GM19043 (cell line): Measurements from ENCODE around the gene NDUFS5.
"Not testable (repeated sequence)": the region's sequence is repeated elsewhere in the genome, so short reads cannot be mapped to it uniquely, and the experiment has no call there.

Experiments used
- ATAC-seq: cut with Tn5 transposase; IDR thresholded peaks from one replicate; pipeline ENCODE4 v1.9.1; 2021; ENCODE audit warnings: low read depth; ENCODE audit not compliant: unreplicated experiment

NDUFS5 gene

DNA sequence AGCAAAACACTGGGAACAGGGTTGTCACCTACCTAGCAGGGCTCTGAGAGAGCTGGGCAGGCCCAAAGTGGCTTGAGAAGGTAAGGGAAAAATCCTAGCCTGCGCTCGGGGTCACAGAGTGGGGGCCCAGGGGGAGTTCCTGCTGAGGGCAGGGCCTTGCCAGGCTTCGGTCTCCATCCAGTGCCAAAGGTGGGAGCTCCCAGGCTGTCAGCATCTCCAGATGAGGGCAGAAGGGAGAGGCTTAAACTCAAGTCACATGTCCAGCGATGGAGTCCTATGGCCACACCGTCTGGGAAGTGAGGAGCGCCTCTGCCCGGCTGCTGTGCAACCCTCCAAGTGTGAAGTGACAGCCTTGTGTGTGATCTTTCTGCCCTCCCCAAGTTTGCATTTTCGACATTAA is 11.2 kb upstream of the NDUFS5 start:
- ATAC-seq, result not testable (repeated sequence)

DNA sequence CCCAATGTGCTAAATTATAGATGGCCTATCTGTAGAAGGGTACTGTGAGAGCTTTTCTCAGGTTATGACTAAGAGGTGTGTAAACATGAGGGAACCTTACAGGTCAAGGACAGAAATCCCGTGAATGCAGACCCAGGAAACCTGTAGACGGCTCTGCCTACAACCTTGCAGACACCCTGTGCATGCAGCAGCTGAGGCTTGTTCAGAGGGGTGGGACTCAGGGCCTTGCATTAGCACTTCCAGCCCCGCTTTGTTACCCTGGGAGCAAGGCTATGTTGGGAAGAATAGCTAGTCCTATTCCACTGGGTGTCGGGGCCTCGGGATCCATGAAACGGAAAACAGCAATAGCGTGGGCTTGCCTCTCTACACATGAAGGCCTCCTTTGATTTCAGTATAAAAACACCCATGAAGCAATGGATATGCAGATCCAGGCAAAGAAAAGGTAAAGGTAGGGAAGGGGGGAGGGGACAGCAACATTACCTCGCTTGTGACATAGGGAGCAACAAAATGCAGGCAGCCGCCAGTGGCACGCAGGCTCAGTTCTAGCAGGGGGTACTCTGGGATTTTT is 9.5 kb upstream of the NDUFS5 start:
- ATAC-seq, result no peak

DNA sequence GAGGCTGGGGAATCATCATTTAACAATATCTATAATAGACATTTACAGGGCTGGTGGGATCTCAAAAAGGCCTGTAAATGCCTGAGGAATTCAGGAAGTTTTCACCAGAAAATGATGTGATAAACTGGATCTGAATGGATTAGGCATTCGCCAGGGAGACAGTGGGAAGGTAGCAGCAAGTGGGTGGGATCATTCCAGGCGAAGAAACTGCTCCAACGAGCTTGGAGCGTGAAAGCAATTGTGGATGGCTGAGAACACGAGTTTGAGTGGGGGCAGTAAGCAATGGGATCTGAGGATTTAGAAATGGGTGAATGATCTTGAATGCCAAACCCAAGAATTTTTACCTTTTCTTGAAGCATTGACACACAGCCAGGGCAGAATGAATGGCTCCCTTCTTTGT is 8.9 kb upstream of the NDUFS5 start:
- ATAC-seq, result no peak

- ATAC-seq, result not testable (repeated sequence)
Measured at GRCh38 chr1:39020494-39020893, 5.7 kb upstream of the NDUFS5 start.

- no peak for ATAC-seq
Measured at GRCh38 chr1:39021426-39021825, 4.7 kb upstream of the NDUFS5 start.

- no peak for ATAC-seq
Measured at GRCh38 chr1:39023140-39023539, 3.0 kb upstream of the NDUFS5 start.

- ATAC-seq, result no peak
Measured at GRCh38 chr1:39026866-39027507, 837 bp downstream of the NDUFS5 start.

- no peak for ATAC-seq
Measured at GRCh38 chr1:39034114-39034654, 8.0 kb downstream of the NDUFS5 start.

GRCh38 chr1:39036678-39037077 is 10.5 kb downstream of the NDUFS5 start:
- ATAC-seq, result no peak

- ATAC-seq, result no peak
Measured at GRCh38 chr1:39043513-39043912, 17.4 kb downstream of the NDUFS5 start.

GRCh38 chr1:39044762-39045161 is 18.6 kb downstream of the NDUFS5 start:
- ATAC-seq, result no peak

- ATAC-seq, result no peak
Measured at GRCh38 chr1:39045231-39045630, 19.1 kb downstream of the NDUFS5 start.

- ATAC-seq, result no peak
Measured at GRCh38 chr1:39046613-39047210, 20.6 kb downstream of the NDUFS5 start.

DNA sequence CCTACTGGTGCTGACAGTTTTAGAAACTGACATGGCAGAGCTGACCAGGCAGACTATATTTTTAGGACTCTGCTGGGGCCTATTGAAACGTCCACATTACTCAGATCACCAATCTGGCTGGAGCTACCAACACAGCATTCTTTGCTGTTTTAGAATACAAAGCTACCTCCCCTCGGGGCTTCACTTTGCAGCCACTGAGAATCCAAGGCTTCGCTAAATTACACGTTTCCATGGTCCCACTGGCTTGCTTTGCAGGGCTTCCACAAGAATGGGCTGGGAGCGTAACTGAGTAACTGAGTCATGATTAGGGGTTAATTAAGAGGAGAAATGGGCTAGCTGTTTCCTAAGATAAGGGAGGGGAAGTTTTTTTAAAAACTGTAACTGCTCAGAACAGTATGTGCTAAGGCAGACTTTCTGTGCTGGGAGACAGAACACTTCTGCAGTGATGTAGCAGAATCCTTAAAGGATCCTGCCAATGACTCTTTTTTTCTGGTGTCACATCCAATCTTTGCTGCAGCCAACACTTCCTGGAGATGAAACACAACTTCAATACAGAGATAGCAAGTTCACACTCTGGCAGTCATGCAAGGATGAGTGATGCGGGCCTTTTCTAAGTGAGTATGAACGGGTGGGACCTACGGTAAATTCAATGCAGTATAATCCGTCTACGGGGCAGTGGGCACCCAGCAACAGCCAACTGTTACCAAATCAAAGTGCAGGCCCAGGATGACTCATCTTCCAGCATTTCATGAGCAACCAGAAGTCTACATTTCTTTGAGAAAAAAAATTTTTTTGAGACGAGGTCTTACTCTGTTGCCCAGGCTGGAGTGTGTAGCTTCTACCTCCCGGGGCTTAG is 21.5 kb downstream of the NDUFS5 start:
- no peak for ATAC-seq

DNA sequence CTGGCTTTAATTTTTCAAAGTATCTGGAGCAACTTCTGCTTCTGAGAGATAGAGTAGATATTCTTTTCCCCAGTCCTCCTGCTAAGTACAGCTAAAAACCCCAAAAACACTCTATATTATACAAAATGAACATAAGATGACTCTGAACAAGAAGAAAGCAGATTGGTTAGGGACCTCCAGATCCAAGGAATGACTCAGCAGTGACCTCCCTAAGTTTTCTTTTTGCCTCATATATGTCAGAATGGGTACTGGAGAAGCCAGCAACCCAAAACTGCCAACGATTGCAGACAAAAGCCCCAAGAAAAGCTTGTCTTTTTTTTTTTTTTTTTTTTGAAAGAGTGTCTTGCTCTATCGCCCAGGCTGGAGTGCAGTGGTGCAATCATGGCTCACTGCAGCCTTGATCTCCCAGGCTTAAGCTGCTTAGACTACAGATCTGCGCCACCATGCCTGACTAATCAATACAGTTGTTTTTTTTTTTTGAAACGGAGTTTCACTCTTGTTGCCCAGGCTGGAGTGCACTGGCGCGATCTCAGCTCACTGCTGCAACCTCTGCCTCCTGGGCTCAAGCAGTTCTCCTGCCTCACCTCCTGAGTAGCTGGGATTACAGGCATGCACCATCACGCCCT is 22.7 kb downstream of the NDUFS5 start:
- no peak for ATAC-seq

DNA sequence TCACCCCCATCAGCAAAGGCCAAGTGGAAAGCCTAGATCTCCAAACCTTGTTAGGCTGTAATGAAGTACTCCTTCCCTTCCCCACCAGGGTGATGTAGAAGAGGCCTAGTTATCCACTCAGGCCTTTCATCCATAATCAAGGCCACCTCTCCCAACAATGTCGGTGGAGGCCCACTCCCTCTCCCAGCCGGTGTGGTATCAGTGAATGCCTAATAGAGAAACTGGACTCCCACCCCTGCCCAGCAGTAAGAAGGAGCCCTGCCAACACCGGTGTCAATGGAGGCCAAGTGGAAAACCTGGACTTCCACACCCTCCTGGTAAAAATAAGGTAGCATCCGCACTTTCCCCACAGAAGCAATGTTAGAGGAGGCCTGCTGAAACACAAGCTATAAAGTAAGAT is 23.9 kb downstream of the NDUFS5 start:
- no peak for ATAC-seq

DNA sequence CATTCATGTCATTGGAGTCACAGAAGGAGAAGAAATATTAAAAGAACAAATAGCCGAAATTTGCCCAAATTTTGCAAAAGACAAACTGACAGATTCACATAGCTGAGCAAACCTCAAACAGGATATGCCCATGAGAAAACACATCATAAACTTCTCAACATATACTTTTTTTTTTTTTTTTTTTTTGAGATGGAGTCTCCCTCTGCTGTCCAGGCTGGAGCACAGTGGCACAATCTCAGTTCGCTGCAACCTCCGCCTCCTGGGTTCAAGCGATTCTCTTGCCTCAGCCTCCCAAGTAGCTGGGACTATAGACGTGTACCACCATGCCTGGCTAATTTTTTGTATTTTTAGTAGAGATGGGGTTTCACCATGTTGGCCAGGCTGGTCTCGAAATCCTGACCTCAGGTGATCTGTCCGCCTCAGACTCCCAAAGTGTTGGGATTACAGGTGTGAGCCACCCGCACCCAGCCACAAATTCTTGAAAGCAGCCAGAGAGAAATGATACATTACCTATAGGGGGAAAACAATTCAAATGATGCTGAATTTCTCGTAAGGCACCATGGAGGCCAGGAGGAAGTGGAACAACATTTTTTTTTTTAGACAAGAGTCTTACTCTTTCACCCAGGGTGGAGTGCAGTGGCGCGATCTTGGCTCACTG is 25.2 kb downstream of the NDUFS5 start:
- ATAC-seq, result not testable (repeated sequence)

- ATAC-seq, result no peak
Measured at GRCh38 chr1:39051956-39052355, 25.8 kb downstream of the NDUFS5 start.

- not testable (repeated sequence) for ATAC-seq
Measured at GRCh38 chr1:39055213-39055710, 29.1 kb downstream of the NDUFS5 start.

- ATAC-seq, result not testable (repeated sequence)
Measured at GRCh38 chr1:39061516-39061915, 35.4 kb downstream of the NDUFS5 start.
